ENCODE measurements around the gene SLC38A10. TPM values are rescaled to one million over a fixed set of nuclear protein-coding genes. Genes with fewer than 3 reads are reported as not detected.

Gene SLC38A10
- total and polyA plus RNA-seq, 7 experiments from 2014 or later, result 45.0 to 122 (median 84.8) TPM

GRCh38 chr17:81258292-81258691 is 36.8 kb downstream of the SLC38A10 start:
- no peaks in the 10 kb centered on the region for H3K4me1 ChIP-seq (ENCODE audit: control insufficient read depth in 2 of 2, insufficient read depth in 2 of 2, low read length in 2 of 2)
- Mint-ChIP-seq H3K4me1 (peaks cover 3 to 7% (median 4%) of the 10 kb centered on the region in 7 donors), H3K4me3 (no peak overlapping the region), H3K36me3 (peaks cover 1 to 13% (median 5%) of the 10 kb centered on the region in 5 donors), H3K27me3 (no peaks in the 10 kb centered on the region), H3K9me3 (peaks cover 0 to 3% (median 0%) of the 10 kb centered on the region in 11 donors), H3K27ac (no peak overlapping the region)
- no peak overlapping the region for H3K27ac ChIP-seq (ENCODE audit: low read depth, low read length)
- H3K9me3 ChIP-seq (ENCODE audit: control insufficient read depth in 2 of 3, low read length in 3 of 3), result no peaks in the 10 kb centered on the region
- no peaks in the 10 kb centered on the region for H3K27me3 ChIP-seq (ENCODE audit: control insufficient read depth in 2 of 2, insufficient read depth in 2 of 2, low read length in 2 of 2)
- peaks cover 0 to 83% (median 0%) of the 10 kb centered on the region in 3 experiments for H3K36me3 ChIP-seq (ENCODE audit: control insufficient read depth in 2 of 3, insufficient read depth in 3 of 3, low read length in 3 of 3)
- H3K4me3 ChIP-seq (ENCODE audit: low read length), result no peak overlapping the region
- intact Hi-C loops (cut with micrococcal nuclease), result loop anchor here in 1 of 2 donors (10.0 kb wide), 1 partner anchor 127 kb away; no protein-coding TSS in a partner anchor
- ATAC-seq (no peak), DNase-seq (no peak)
- CTCF ChIA-PET, result interaction anchor here (0.6 to 1.2 kb wide), 2 partner anchors 226 to 752 kb away, joined by 3 read pairs; no protein-coding TSS in a partner anchor
- POLR2A ChIA-PET, result no interaction called here

- Histone ChIP-seq H3K27ac (ENCODE audit: low read depth, low read length) (no peak overlapping the region), H3K4me3 (ENCODE audit: low read length) (no peak overlapping the region), H3K9me3 (ENCODE audit: control insufficient read depth in 2 of 3, low read length in 3 of 3) (no peaks in the 10 kb centered on the region), H3K36me3 (ENCODE audit: control insufficient read depth in 2 of 3, insufficient read depth in 3 of 3, low read length in 3 of 3) (peaks cover 0 to 82% (median 2%) of the 10 kb centered on the region in 3 experiments), H3K27me3 (ENCODE audit: control insufficient read depth in 2 of 2, insufficient read depth in 2 of 2, low read length in 2 of 2) (no peaks in the 10 kb centered on the region), H3K4me1 (ENCODE audit: control insufficient read depth in 2 of 2, insufficient read depth in 2 of 2, low read length in 2 of 2) (no peaks in the 10 kb centered on the region)
- ChIA-PET CTCF (no interaction called here), POLR2A (no interaction called here)
- Mint-ChIP-seq H3K4me1 (peaks cover 6 to 10% (median 7%) of the 10 kb centered on the region in 7 donors), H3K27me3 (no peaks in the 10 kb centered on the region), H3K9me3 (peaks cover 0 to 3% (median 0%) of the 10 kb centered on the region in 11 donors), H3K27ac (peak overlapping the region in 1 of 9 donors; percentile 43), H3K36me3 (peaks cover 4 to 13% (median 7%) of the 10 kb centered on the region in 5 donors), H3K4me3 (no peak overlapping the region)
- DNase-seq (no peak), ATAC-seq (no peak)
- intact Hi-C loops (cut with micrococcal nuclease), result loop anchor here in 1 of 2 donors (10.0 kb wide), 1 partner anchor 127 kb away; no protein-coding TSS in a partner anchor
Observed at GRCh38 chr17:81257533-81257932, 37.6 kb downstream of the SLC38A10 start.

GRCh38 chr17:81256616-81257015 is 38.5 kb downstream of the SLC38A10 start:
- H3K27me3 Mint-ChIP-seq, result no peaks in the 10 kb centered on the region
- peaks cover 0 to 82% (median 4%) of the 10 kb centered on the region in 3 experiments for H3K36me3 ChIP-seq (ENCODE audit: control insufficient read depth in 2 of 3, insufficient read depth in 3 of 3, low read length in 3 of 3)
- intact Hi-C loops (cut with micrococcal nuclease), result loop anchor here in 1 of 2 donors (10.0 kb wide), 1 partner anchor 128 kb away; no protein-coding TSS in a partner anchor

GRCh38 chr17:81254955-81255717 is 40.0 kb downstream of the SLC38A10 start:
- CTCF ChIA-PET, result interaction anchor here (0.8 to 2.0 kb wide), 2 partner anchors 227 to 230 kb away, joined by 3 to 5 read pairs; no protein-coding TSS in a partner anchor
- H3K27ac ChIP-seq (ENCODE audit: low read depth, low read length), result no peak overlapping the region
- intact Hi-C loops (cut with micrococcal nuclease), result loop anchor here in 1 of 2 donors (10.0 kb wide), 1 partner anchor 130 kb away; no protein-coding TSS in a partner anchor

More at GRCh38 chr17:81256616-81257015, 38.5 kb downstream of the SLC38A10 start:
- Histone ChIP-seq H3K4me3 (ENCODE audit: low read length) (no peak overlapping the region), H3K27ac (ENCODE audit: low read depth, low read length) (no peak overlapping the region), H3K9me3 (ENCODE audit: control insufficient read depth in 2 of 3, low read length in 3 of 3) (no peaks in the 10 kb centered on the region), H3K27me3 (ENCODE audit: control insufficient read depth in 2 of 2, insufficient read depth in 2 of 2, low read length in 2 of 2) (no peaks in the 10 kb centered on the region), H3K4me1 (ENCODE audit: control insufficient read depth in 2 of 2, insufficient read depth in 2 of 2, low read length in 2 of 2) (no peaks in the 10 kb centered on the region)
- Mint-ChIP-seq H3K9me3 (peaks cover 0 to 3% (median 0%) of the 10 kb centered on the region in 11 donors), H3K27ac (no peak overlapping the region), H3K4me1 (peaks cover 6 to 10% (median 7%) of the 10 kb centered on the region in 7 donors), H3K36me3 (peaks cover 4 to 11% (median 7%) of the 10 kb centered on the region in 5 donors), H3K4me3 (peak overlapping the region in 1 of 10 donors; percentile 14)
- ChIA-PET CTCF (interaction anchor here (0.6 to 0.8 kb wide), 2 partner anchors 165 to 228 kb away, joined by 3 to 4 read pairs; no protein-coding TSS in a partner anchor), POLR2A (no interaction called here)
- ATAC-seq, result no peak
- DNase-seq, result no peak

GRCh38 chr17:81253358-81254131 is 41.6 kb downstream of the SLC38A10 start:
- H3K27ac ChIP-seq (ENCODE audit: low read depth, low read length), result no peak overlapping the region
- peak; percentile 34 to 74 (median 63) for DNase-seq
- H3K27me3 ChIP-seq (ENCODE audit: control insufficient read depth in 2 of 2, insufficient read depth in 2 of 2, low read length in 2 of 2), result no peaks in the 10 kb centered on the region
- ATAC-seq, result peak; percentile 83
- intact Hi-C loops (cut with micrococcal nuclease), result loop anchor here (1.0 to 10.0 kb wide), 5 partner anchors 43 to 348 kb away; no protein-coding TSS in a partner anchor
- no peak overlapping the region for H3K4me3 ChIP-seq (ENCODE audit: low read length)
- H3K4me1 ChIP-seq (ENCODE audit: control insufficient read depth in 2 of 2, insufficient read depth in 2 of 2, low read length in 2 of 2), result no peaks in the 10 kb centered on the region
- H3K4me3 Mint-ChIP-seq, result no peak overlapping the region
- H3K27me3 Mint-ChIP-seq, result no peaks in the 10 kb centered on the region
- H3K4me1 Mint-ChIP-seq, result peaks cover 6 to 10% (median 7%) of the 10 kb centered on the region in 7 donors
- ChIA-PET POLR2A (interaction anchor here (1.0 to 1.4 kb wide), 2 partner anchors 14 to 231 kb away, joined by 4 read pairs; partner anchors contain the start of genes NDUFAF8 and TEPSIN), CTCF (interaction anchor here (0.7 to 2.0 kb wide), 6 partner anchors 40 to 347 kb away, joined by 3 to 11 read pairs (median 5); no protein-coding TSS in a partner anchor)
- H3K36me3 ChIP-seq (ENCODE audit: control insufficient read depth in 2 of 3, insufficient read depth in 3 of 3, low read length in 3 of 3), result peaks cover 0 to 74% (median 7%) of the 10 kb centered on the region in 3 experiments
- H3K9me3 ChIP-seq (ENCODE audit: control insufficient read depth in 2 of 3, low read length in 3 of 3), result no peaks in the 10 kb centered on the region
- peaks cover 0 to 5% (median 0%) of the 10 kb centered on the region in 11 donors for H3K9me3 Mint-ChIP-seq
- H3K27ac Mint-ChIP-seq, result peak overlapping the region in 5 of 9 donors; percentile 2 to 67 (median 27)
- H3K36me3 Mint-ChIP-seq, result peaks cover 4 to 15% (median 7%) of the 10 kb centered on the region in 5 donors

More at GRCh38 chr17:81254955-81255717, 40.0 kb downstream of the SLC38A10 start:
- Histone ChIP-seq H3K27me3 (ENCODE audit: control insufficient read depth in 2 of 2, insufficient read depth in 2 of 2, low read length in 2 of 2) (no peaks in the 10 kb centered on the region), H3K4me3 (ENCODE audit: low read length) (no peak overlapping the region), H3K9me3 (ENCODE audit: control insufficient read depth in 2 of 3, low read length in 3 of 3) (no peaks in the 10 kb centered on the region), H3K36me3 (ENCODE audit: control insufficient read depth in 2 of 3, insufficient read depth in 3 of 3, low read length in 3 of 3) (peaks cover 0 to 82% (median 7%) of the 10 kb centered on the region in 3 experiments), H3K4me1 (ENCODE audit: control insufficient read depth in 2 of 2, insufficient read depth in 2 of 2, low read length in 2 of 2) (no peaks in the 10 kb centered on the region)
- peaks cover 4 to 15% (median 7%) of the 10 kb centered on the region in 5 donors for H3K36me3 Mint-ChIP-seq
- POLR2A ChIA-PET, result no interaction called here
- H3K27ac Mint-ChIP-seq, result no peak overlapping the region
- ATAC-seq (peak; percentile 47), DNase-seq (no peak)
- H3K4me3 Mint-ChIP-seq, result no peak overlapping the region
- peaks cover 0 to 5% (median 0%) of the 10 kb centered on the region in 11 donors for H3K9me3 Mint-ChIP-seq
- no peaks in the 10 kb centered on the region for H3K27me3 Mint-ChIP-seq
- peaks cover 6 to 10% (median 7%) of the 10 kb centered on the region in 7 donors for H3K4me1 Mint-ChIP-seq

- Mint-ChIP-seq H3K27ac (peak overlapping the region in 3 of 9 donors; percentile 2 to 67 (median 13)), H3K4me1 (peaks cover 6 to 10% (median 7%) of the 10 kb centered on the region in 7 donors), H3K36me3 (peaks cover 4 to 15% (median 7%) of the 10 kb centered on the region in 5 donors), H3K9me3 (peaks cover 0 to 5% (median 0%) of the 10 kb centered on the region in 11 donors), H3K27me3 (no peaks in the 10 kb centered on the region), H3K4me3 (no peak overlapping the region)
- Histone ChIP-seq H3K4me1 (ENCODE audit: control insufficient read depth in 2 of 2, insufficient read depth in 2 of 2, low read length in 2 of 2) (no peaks in the 10 kb centered on the region), H3K27ac (ENCODE audit: low read depth, low read length) (no peak overlapping the region), H3K4me3 (ENCODE audit: low read length) (no peak overlapping the region), H3K36me3 (ENCODE audit: control insufficient read depth in 2 of 3, insufficient read depth in 3 of 3, low read length in 3 of 3) (peaks cover 0 to 68% (median 7%) of the 10 kb centered on the region in 3 experiments), H3K9me3 (ENCODE audit: control insufficient read depth in 2 of 3, low read length in 3 of 3) (no peaks in the 10 kb centered on the region), H3K27me3 (ENCODE audit: control insufficient read depth in 2 of 2, insufficient read depth in 2 of 2, low read length in 2 of 2) (no peaks in the 10 kb centered on the region)
- ChIA-PET POLR2A (interaction anchor here (1.0 to 1.4 kb wide), 2 partner anchors 14 to 231 kb away, joined by 4 read pairs; partner anchors contain the start of genes NDUFAF8 and TEPSIN), CTCF (interaction anchor here (0.8 to 1.3 kb wide), 4 partner anchors 43 to 347 kb away, joined by 3 to 11 read pairs (median 4); no protein-coding TSS in a partner anchor)
- ATAC-seq (no peak), DNase-seq (no peak)
- intact Hi-C loops (cut with micrococcal nuclease), result loop anchor here (1.0 to 10.0 kb wide), 5 partner anchors 43 to 348 kb away; no protein-coding TSS in a partner anchor
Observed at GRCh38 chr17:81252987-81253329, 42.1 kb downstream of the SLC38A10 start.

Measured in naive thymus-derived CD4-positive, alpha-beta T cell (primary cell).